Tibial nerve (tissue), 3 donors: ENCODE data around the gene RALB.

Experiments used
- POLR2A ChIP-seq, 2 donors: fragments of 450-650 bp; IDR thresholded peaks; one replicate each; pipeline ENCODE4 v1.6.1; 2017; ENCODE audit warnings: antibody characterized with exemption in 2 of 2, mild to moderate bottlenecking in 2 of 2, moderate library complexity in 2 of 2
- TF ChIP-seq, protein P1 (sequence below), 5 experiments: fragments of 200-600 bp in 3 of 5; fragments of 450-650 bp in 2 of 5; sonication (generic) in 3 of 5; IDR thresholded peaks; one replicate each; pipeline ENCODE4 v1.5.1; 2016 to 2019; ENCODE audit warnings: antibody characterized with exemption in 5 of 5, mild to moderate bottlenecking in 3 of 5, moderate library complexity in 2 of 5

DNA sequence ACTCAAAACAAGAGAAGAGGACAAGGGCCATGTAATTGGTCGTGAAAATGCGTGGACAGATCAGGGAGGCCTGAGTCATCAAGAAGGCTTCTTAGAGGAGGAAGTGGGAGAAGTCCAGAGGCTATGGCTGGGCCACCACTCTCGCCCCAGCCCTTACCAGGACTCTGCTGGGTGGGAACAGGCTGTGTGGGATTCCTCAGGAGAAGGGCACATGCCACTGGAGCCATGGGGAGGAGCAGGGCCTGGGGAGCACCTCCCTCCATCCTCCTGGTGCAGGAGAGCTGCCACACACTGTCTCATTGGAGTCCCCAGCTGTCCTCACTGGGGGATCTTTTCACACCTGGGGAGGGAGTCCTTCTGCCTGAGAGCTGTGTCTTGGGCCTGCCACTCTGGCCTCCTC is 9.4 kb upstream of the RALB start:
- TF ChIP-seq, protein P1, sequence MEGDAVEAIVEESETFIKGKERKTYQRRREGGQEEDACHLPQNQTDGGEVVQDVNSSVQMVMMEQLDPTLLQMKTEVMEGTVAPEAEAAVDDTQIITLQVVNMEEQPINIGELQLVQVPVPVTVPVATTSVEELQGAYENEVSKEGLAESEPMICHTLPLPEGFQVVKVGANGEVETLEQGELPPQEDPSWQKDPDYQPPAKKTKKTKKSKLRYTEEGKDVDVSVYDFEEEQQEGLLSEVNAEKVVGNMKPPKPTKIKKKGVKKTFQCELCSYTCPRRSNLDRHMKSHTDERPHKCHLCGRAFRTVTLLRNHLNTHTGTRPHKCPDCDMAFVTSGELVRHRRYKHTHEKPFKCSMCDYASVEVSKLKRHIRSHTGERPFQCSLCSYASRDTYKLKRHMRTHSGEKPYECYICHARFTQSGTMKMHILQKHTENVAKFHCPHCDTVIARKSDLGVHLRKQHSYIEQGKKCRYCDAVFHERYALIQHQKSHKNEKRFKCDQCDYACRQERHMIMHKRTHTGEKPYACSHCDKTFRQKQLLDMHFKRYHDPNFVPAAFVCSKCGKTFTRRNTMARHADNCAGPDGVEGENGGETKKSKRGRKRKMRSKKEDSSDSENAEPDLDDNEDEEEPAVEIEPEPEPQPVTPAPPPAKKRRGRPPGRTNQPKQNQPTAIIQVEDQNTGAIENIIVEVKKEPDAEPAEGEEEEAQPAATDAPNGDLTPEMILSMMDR (IDR thresholded peaks at IDR 0.05): no peak
- no peak for TF ChIP-seq POLR2A (IDR thresholded peaks at IDR 0.05)
